Panc1 (cell line): ENCODE data around the gene HADHB. TPM values are rescaled to one million over a fixed set of nuclear protein-coding genes. Genes with fewer than 3 reads are reported as not detected.
A peak's percentile ranks its signal among the peaks of the same experiment; 100 is the strongest.

Experiments used
- ATAC-seq: fragments of 200-7000 bp; cut with Tn5 transposase; 2 replicates; pipeline ENCODE4 v1.9.1; 2020; ENCODE audit warnings: mild to moderate bottlenecking, moderate library complexity
- BruUV-seq: library from RNA; stranded (reverse); fragments of 400-500 nt; replicated peaks from 2 replicates; lab custom pipeline; 2021; lab: Mats Ljungman, UMichigan
- CTCF ChIA-PET: fragments of 300-600 bp; sonication (Branson Sonifier 250); formaldehyde crosslinking; loops from one replicate; lab custom pipeline; 2022; ENCODE audit warnings: antibody characterized with exemption; lab: Charles Lee
- POLR2A ChIA-PET: fragments of 300-600 bp; sonication (Branson Sonifier 250); formaldehyde crosslinking; loops from one replicate; lab custom pipeline; 2022; ENCODE audit warnings: antibody characterized with exemption; lab: Charles Lee
- DNase-seq: peaks from one replicate; pipeline ENCODE4 v3.0.0-alpha.2; 2010; ENCODE audit warnings: low read depth, low spot score
- H3K27ac ChIP-seq: 2 replicates; pipeline ENCODE4 v1.5.1; 2011; ENCODE audit warnings: mild to moderate bottlenecking, low read length, inconsistent platforms
- H3K27me3 ChIP-seq: fragments of 200-500 bp; sonication (Bioruptor generic); 2 replicates; pipeline ENCODE4 v1.6.0; 2014; ENCODE audit warnings: low read length, inconsistent platforms; ENCODE audit not compliant: control insufficient read depth, insufficient read depth
- H3K36me3 ChIP-seq: fragments of 200-500 bp; sonication (Bioruptor generic); 2 replicates; pipeline ENCODE4 v1.5.1; 2014; ENCODE audit warnings: inconsistent platforms, mild to moderate bottlenecking, low read length, moderate library complexity; ENCODE audit not compliant: control insufficient read depth, insufficient read depth
- H3K4me1 ChIP-seq: 2 replicates; pipeline ENCODE4 v1.5.1; 2011; ENCODE audit warnings: inconsistent platforms, mild to moderate bottlenecking, low read length, moderate library complexity; ENCODE audit not compliant: control insufficient read depth, insufficient read depth
- H3K4me3 ChIP-seq, 2 experiments: 2 replicates each; pipeline ENCODE4 v1.5.1; 2011 to 2012; ENCODE audit warnings: low read depth in 2 of 2, low read length in 2 of 2, mild to moderate bottlenecking in 2 of 2, inconsistent platforms in 1 of 2, moderate library complexity in 1 of 2
- H3K9me3 ChIP-seq: fragments of 200-500 bp; sonication (Bioruptor generic); 2 replicates; pipeline ENCODE4 v1.5.1; 2014; ENCODE audit warnings: low read depth, mild to moderate bottlenecking, inconsistent platforms, low read length, moderate library complexity; ENCODE audit not compliant: control insufficient read depth, insufficient read depth
- CTCF ChIP-seq: fragments of 450-650 bp; IDR thresholded peaks from 2 replicates; pipeline ENCODE4 v1.5.1; 2017; ENCODE audit warnings: mild to moderate bottlenecking
- POLR2AphosphoS5 ChIP-seq: IDR thresholded peaks from 2 replicates; pipeline ENCODE4 v1.6.1; 2012; ENCODE audit warnings: mild to moderate bottlenecking, low read depth, low read length, moderate library complexity
- REST ChIP-seq, 2 experiments: IDR thresholded peaks; 2 replicates each; pipeline ENCODE4 v1.6.1; 2011 to 2012; ENCODE audit warnings: low read depth in 2 of 2, control low read depth in 1 of 2, low read length in 1 of 2, mild to moderate bottlenecking in 1 of 2, moderate library complexity in 1 of 2; ENCODE audit not compliant: insufficient read depth in 1 of 2
- SIN3A ChIP-seq: IDR thresholded peaks from 2 replicates; pipeline ENCODE4 v1.6.1; 2012; ENCODE audit warnings: low read depth, mild to moderate bottlenecking, low read length, moderate library complexity, borderline replicate concordance; ENCODE audit not compliant: insufficient read depth
- TCF7L2 ChIP-seq: IDR thresholded peaks from 2 replicates; pipeline ENCODE4 v1.6.1; 2011; ENCODE audit warnings: mild to moderate bottlenecking, low read depth, low read length, inconsistent platforms
- in situ Hi-C: cut with HindIII; loops from 2 replicates; pipeline ENCODE4 v1.10.0; 2016; ENCODE audit warnings: low sequenced_read_pairs, low pct_unique_long_range_greater_than_20kb
- intact Hi-C: fragments of 100-400 bp; cut with micrococcal nuclease; formaldehyde crosslinking; loops from one replicate; pipeline ENCODE4 v1.10.0; 2022; ENCODE audit not compliant: unreplicated experiment
- total RNA-seq: library from RNA; stranded (reverse); gene quantifications from one replicate; pipeline ENCODE4 v1.2.1, GENCODE V29; 2021; ENCODE audit not compliant: unreplicated experiment

Gene HADHB
- total RNA-seq, 1 experiment from 2014 or later, result 106 TPM

GRCh38 chr2:26297061-26297460, 52.3 kb downstream of the HADHB start:
- no TSS peak for BruUV-seq
- in situ Hi-C loops (no loop called here), intact Hi-C loops (no loop called here)
- TF ChIP-seq SIN3A, result no peak
- TF ChIP-seq TCF7L2, result no peak
- TF ChIP-seq REST (IDR thresholded peaks at IDR 0.05; ENCODE audit: insufficient read depth in 1 of 2, low read depth in 2 of 2, low read length in 1 of 2), result no peak
- no peak for TF ChIP-seq CTCF
- TF ChIP-seq POLR2AphosphoS5, result no peak
- Histone ChIP-seq H3K4me1 (peaks cover 5% of the 10 kb centered on the region), H3K9me3 (no peaks in the 10 kb centered on the region), H3K27ac (no peak overlapping the region), H3K4me3 (no peak overlapping the region), H3K27me3 (no peaks in the 10 kb centered on the region), H3K36me3 (no peaks in the 10 kb centered on the region)
- ATAC-seq (no peak), DNase-seq (no peak)
- POLR2A ChIA-PET, result no interaction called here
- CTCF ChIA-PET, result interaction anchor here (0.7 kb wide), 1 partner anchor 544 kb away, joined by 3 read pairs; no protein-coding TSS in a partner anchor

GRCh38 chr2:26298286-26298637, 53.5 kb downstream of the HADHB start:
- H3K27ac ChIP-seq, result no peak overlapping the region
- intact Hi-C loops, result no loop called here
- ATAC-seq, result no peak
- POLR2A ChIA-PET, result no interaction called here
- TF ChIP-seq TCF7L2, result no peak
- H3K36me3 ChIP-seq, result no peaks in the 10 kb centered on the region
- peaks cover 5% of the 10 kb centered on the region for H3K4me1 ChIP-seq
- CTCF ChIA-PET, result no interaction called here
- H3K4me3 ChIP-seq, result no peak overlapping the region
- no peaks in the 10 kb centered on the region for H3K27me3 ChIP-seq
- BruUV-seq, result no TSS peak
- no peaks in the 10 kb centered on the region for H3K9me3 ChIP-seq
- in situ Hi-C loops, result no loop called here
- DNase-seq, result no peak

GRCh38 chr2:26298638-26299393, 54.1 kb downstream of the HADHB start:
- TF ChIP-seq CTCF, result no peak
- no peak for TF ChIP-seq POLR2AphosphoS5
- no peak for TF ChIP-seq TCF7L2
- TF ChIP-seq REST (IDR thresholded peaks at IDR 0.05; ENCODE audit: insufficient read depth in 1 of 2, low read depth in 2 of 2, low read length in 1 of 2), result no peak
- TF ChIP-seq SIN3A, result no peak
- ChIA-PET CTCF (no interaction called here), POLR2A (no interaction called here)
- ATAC-seq (peak; percentile 84), DNase-seq (no peak)
- no peaks in the 10 kb centered on the region for H3K36me3 ChIP-seq
- peak overlapping the region; percentile 34 to 57 for H3K4me3 ChIP-seq
- no TSS peak for BruUV-seq
- no peaks in the 10 kb centered on the region for H3K9me3 ChIP-seq
- in situ Hi-C loops, result no loop called here
- H3K27ac ChIP-seq, result peak overlapping the region; percentile 77
- intact Hi-C loops, result no loop called here
- no peaks in the 10 kb centered on the region for H3K27me3 ChIP-seq
- H3K4me1 ChIP-seq, result peaks cover 5% of the 10 kb centered on the region
